HCT116 (cell line): ENCODE measurements around the gene GLRX3. TPM values are rescaled to one million over a fixed set of nuclear protein-coding genes. Genes with fewer than 3 reads are reported as not detected.

ENCODE experiments used
- ATAC-seq: fragments of 200-7000 bp; cut with Tn5 transposase; 2 replicates; pipeline ENCODE4 v1.9.1; 2020; ENCODE audit warnings: mild to moderate bottlenecking, moderate library complexity
- BruUV-seq: library from RNA; stranded (reverse); fragments of 400-500 nt; replicated peaks from 2 replicates; lab custom pipeline; 2021; lab: Mats Ljungman, UMichigan
- CTCF ChIA-PET: fragments of 300-600 bp; sonication (Branson Sonifier 250); formaldehyde crosslinking; loops from one replicate; lab custom pipeline; 2021; ENCODE audit warnings: antibody characterized with exemption; lab: Charles Lee
- POLR2A ChIA-PET: fragments of 300-600, 350-600 bp; sonication (Branson Sonifier 250); formaldehyde crosslinking; loops from one replicate; lab custom pipeline; 2021; ENCODE audit warnings: antibody characterized with exemption; lab: Charles Lee
- RAD21 ChIA-PET, 2 experiments: fragments of 300-600 bp; sonication (Branson Sonifier 250); formaldehyde crosslinking; loops; one replicate each; lab custom pipeline; 2023; ENCODE audit warnings: low total read pairs in 2 of 2; ENCODE audit not compliant: uncharacterized antibody in 2 of 2, unreplicated experiment in 2 of 2, low non-redundant PET in 1 of 2; lab: Charles Lee
- DNase-seq: peaks from one replicate; pipeline ENCODE4 v3.0.0-alpha.2; 2010; ENCODE audit warnings: low read depth, low spot score
- H2AFZ ChIP-seq: fragments of 200-600 bp; shearing (Covaris generic), sonication (generic); 2 replicates; pipeline ENCODE4 v1.6.1; 2017; ENCODE audit warnings: low read depth, mixed run types, mixed read lengths, antibody characterized with exemption, low read length; ENCODE audit not compliant: poor library complexity, severe bottlenecking
- H3K27ac ChIP-seq: 2 replicates; pipeline ENCODE4 v1.5.1; 2012; ENCODE audit warnings: low read depth, low read length
- H3K27me3 ChIP-seq: fragments of 200-600 bp; sonication (generic); 2 replicates; pipeline ENCODE4 v1.6.1; 2016; ENCODE audit warnings: mixed run types, low read length, mixed read lengths; ENCODE audit not compliant: insufficient read depth
- H3K36me3 ChIP-seq, 2 experiments: fragments of 200-500 bp in 1 of 2; fragments of 200-600 bp in 1 of 2; sonication (Bioruptor generic) in 1 of 2; sonication (generic) in 1 of 2; 2 replicates each; pipeline versions ENCODE4 v1.5.1 to v1.6.1; 2014 to 2016; ENCODE audit warnings: low read length in 2 of 2, inconsistent platforms in 1 of 2, mixed read lengths in 1 of 2, mixed run types in 1 of 2; ENCODE audit not compliant: insufficient read depth in 2 of 2, control insufficient read depth in 1 of 2
- H3K4me1 ChIP-seq, 2 experiments: fragments of 200-600 bp in 1 of 2; sonication (generic) in 1 of 2; 2 replicates each; pipeline versions ENCODE4 v1.5.1 to v1.6.1; 2012 to 2017; ENCODE audit warnings: low read length in 2 of 2, inconsistent platforms in 1 of 2, mild to moderate bottlenecking in 1 of 2, mixed read lengths in 1 of 2, mixed run types in 1 of 2, moderate library complexity in 1 of 2; ENCODE audit not compliant: insufficient read depth in 2 of 2, control insufficient read depth in 1 of 2
- H3K4me2 ChIP-seq: fragments of 200-600 bp; sonication (generic); 2 replicates; pipeline ENCODE4 v1.6.1; 2017; ENCODE audit warnings: mixed run types, low read length, mixed read lengths
- H3K4me3 ChIP-seq, 2 experiments: fragments of 200-600 bp in 1 of 2; sonication (generic) in 1 of 2; replicated peaks in 1 of 2; 2 replicates each; pipeline ENCODE4 v1.5.1; 2011 to 2016; ENCODE audit warnings: low read length in 2 of 2, control low read depth in 1 of 2, low read depth in 1 of 2, mild to moderate bottlenecking in 1 of 2, mixed read lengths in 1 of 2, mixed run types in 1 of 2
- H3K79me2 ChIP-seq: fragments of 200-600 bp; sonication (generic); 2 replicates; pipeline ENCODE4 v1.6.1; 2017; ENCODE audit warnings: mild to moderate bottlenecking, mixed run types, low read length, moderate library complexity, mixed read lengths; ENCODE audit not compliant: insufficient read depth
- H3K9ac ChIP-seq: fragments of 200-600 bp; sonication (generic); 2 replicates; pipeline ENCODE4 v1.6.1; 2016; ENCODE audit warnings: low read length, mixed read lengths
- H3K9me2 ChIP-seq: fragments of 200-600 bp; sonication (generic), shearing (Covaris generic); 2 replicates; pipeline ENCODE4 v1.6.1; 2017; ENCODE audit warnings: mixed run types, mild to moderate bottlenecking, moderate library complexity; ENCODE audit not compliant: insufficient read depth
- H3K9me3 ChIP-seq, 2 experiments: fragments of 200-500 bp in 1 of 2; fragments of 200-600 bp in 1 of 2; sonication (Bioruptor generic) in 1 of 2; sonication (generic) in 1 of 2; 2 replicates each; pipeline ENCODE4 v1.6.1; 2014 to 2017; ENCODE audit warnings: low read length in 2 of 2, mixed read lengths in 2 of 2, inconsistent platforms in 1 of 2, low read depth in 1 of 2, mild to moderate bottlenecking in 1 of 2, mixed run types in 1 of 2, moderate library complexity in 1 of 2; ENCODE audit not compliant: control insufficient read depth in 1 of 2, insufficient read depth in 1 of 2
- H4K20me1 ChIP-seq: fragments of 200-600 bp; sonication (generic), shearing (Covaris generic); 2 replicates; pipeline ENCODE4 v1.6.1; 2017; ENCODE audit warnings: mixed run types, mild to moderate bottlenecking, moderate library complexity; ENCODE audit not compliant: insufficient read depth
- ATF3 ChIP-seq: IDR thresholded peaks from 2 replicates; pipeline ENCODE4 v1.6.1; 2012
- CEBPB ChIP-seq: IDR thresholded peaks from 2 replicates; pipeline ENCODE4 v1.6.1; 2012; ENCODE audit warnings: low read depth
- REST ChIP-seq: IDR thresholded peaks from 2 replicates; pipeline ENCODE4 v1.6.1; 2012; ENCODE audit warnings: low read depth
- intact Hi-C: fragments of 100-400 bp; cut with micrococcal nuclease; formaldehyde crosslinking; loops from 2 replicates; pipeline ENCODE4 v1.10.0; 2022
- total RNA-seq: library from RNA; stranded (reverse); gene quantifications from one replicate; pipeline ENCODE4 v1.2.1, GENCODE V29; 2021; ENCODE audit not compliant: unreplicated experiment
- TF ChIP-seq, protein P1 (sequence below), 3 experiments: fragments of 200-600 bp in 1 of 3; sonication (generic) in 1 of 3; IDR thresholded peaks in 2 of 3; conservative IDR thresholded peaks in 1 of 3; 2 replicates each; pipeline ENCODE4 v1.5.1; 2012 to 2017; ENCODE audit warnings: low read depth in 2 of 3, low read length in 2 of 3, antibody characterized with exemption in 1 of 3, borderline replicate concordance in 1 of 3, control low read depth in 1 of 3, mild to moderate bottlenecking in 1 of 3, mixed read lengths in 1 of 3, mixed run types in 1 of 3, moderate library complexity in 1 of 3; ENCODE audit not compliant: insufficient read depth in 1 of 3

The GLRX3 gene
- total RNA-seq, 1 experiment from 2014 or later, result 59.1 TPM

DNA sequence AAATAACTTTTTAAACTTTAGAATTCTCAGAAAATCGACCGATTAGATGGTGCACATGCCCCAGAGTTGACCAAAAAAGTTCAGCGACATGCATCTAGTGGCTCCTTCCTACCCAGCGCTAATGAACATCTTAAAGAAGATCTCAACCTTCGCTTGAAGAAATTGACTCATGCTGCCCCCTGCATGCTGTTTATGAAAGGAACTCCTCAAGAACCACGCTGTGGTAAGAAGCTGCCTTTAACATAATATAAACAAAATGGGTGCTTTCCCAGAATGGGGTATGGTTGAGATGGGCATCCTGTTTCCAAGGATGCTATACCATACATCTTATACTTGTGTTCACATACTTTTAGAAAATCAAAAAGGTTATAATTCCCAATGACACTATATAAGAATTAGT lies 24.6 kb downstream of the GLRX3 start:
- no peaks in the 10 kb centered on the region for H3K9me2 ChIP-seq
- intact Hi-C loops, result no loop called here
- H3K4me1 ChIP-seq, result no peaks in the 10 kb centered on the region
- ATAC-seq, result no peak
- TF ChIP-seq REST (no peak), ATF3 (no peak), CEBPB (no peak)
- TF ChIP-seq, protein P1, sequence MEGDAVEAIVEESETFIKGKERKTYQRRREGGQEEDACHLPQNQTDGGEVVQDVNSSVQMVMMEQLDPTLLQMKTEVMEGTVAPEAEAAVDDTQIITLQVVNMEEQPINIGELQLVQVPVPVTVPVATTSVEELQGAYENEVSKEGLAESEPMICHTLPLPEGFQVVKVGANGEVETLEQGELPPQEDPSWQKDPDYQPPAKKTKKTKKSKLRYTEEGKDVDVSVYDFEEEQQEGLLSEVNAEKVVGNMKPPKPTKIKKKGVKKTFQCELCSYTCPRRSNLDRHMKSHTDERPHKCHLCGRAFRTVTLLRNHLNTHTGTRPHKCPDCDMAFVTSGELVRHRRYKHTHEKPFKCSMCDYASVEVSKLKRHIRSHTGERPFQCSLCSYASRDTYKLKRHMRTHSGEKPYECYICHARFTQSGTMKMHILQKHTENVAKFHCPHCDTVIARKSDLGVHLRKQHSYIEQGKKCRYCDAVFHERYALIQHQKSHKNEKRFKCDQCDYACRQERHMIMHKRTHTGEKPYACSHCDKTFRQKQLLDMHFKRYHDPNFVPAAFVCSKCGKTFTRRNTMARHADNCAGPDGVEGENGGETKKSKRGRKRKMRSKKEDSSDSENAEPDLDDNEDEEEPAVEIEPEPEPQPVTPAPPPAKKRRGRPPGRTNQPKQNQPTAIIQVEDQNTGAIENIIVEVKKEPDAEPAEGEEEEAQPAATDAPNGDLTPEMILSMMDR (IDR thresholded peaks at IDR 0.05 in 2 of 3, conservative IDR thresholded peaks at IDR 0.05 in 1 of 3; ENCODE audit: borderline replicate concordance in 1 of 3, insufficient read depth in 1 of 3, low read depth in 2 of 3, low read length in 2 of 3), result 0 out of 6 replicates have a peak, but pooled peaks of 1 of the 3 experiments have one; percentile 12
- no peak overlapping the region for H3K9ac ChIP-seq
- no peaks in the 10 kb centered on the region for H3K27me3 ChIP-seq
- CTCF ChIA-PET, result no interaction called here
- BruUV-seq, result no TSS peak
- H4K20me1 ChIP-seq, result no peaks in the 10 kb centered on the region
- RAD21 ChIA-PET, result no interaction called here
- POLR2A ChIA-PET, result no interaction called here
- DNase-seq, result no peak
- H3K79me2 ChIP-seq, result peaks cover 51% of the 10 kb centered on the region
- H3K4me3 ChIP-seq, result no peak overlapping the region
- no peak overlapping the region for H3K27ac ChIP-seq
- no peaks in the 10 kb centered on the region for H3K9me3 ChIP-seq
- no peak overlapping the region for H3K4me2 ChIP-seq
- H2AFZ ChIP-seq, result no peak overlapping the region
- peaks cover 0 to 5% of the 10 kb centered on the region in 2 experiments; a peak in 3 of 4 replicates for H3K36me3 ChIP-seq
